Heart left ventricle (tissue), 13 donors: ENCODE data around the gene ZNF614.
"Not testable (repeated sequence)": the region's sequence is repeated elsewhere in the genome, so short reads cannot be mapped to it uniquely, and the experiment has no call there.

Experiments
- CTCF ChIP-seq, 12 donors: fragments of 200-600 bp; sonication (generic) in 4 of 12; IDR thresholded peaks; one replicate each; pipeline versions ENCODE4 v1.5.0 to v1.8.0; 2018 to 2022; ENCODE audit warnings: antibody characterized with exemption in 12 of 12, mild to moderate bottlenecking in 5 of 12
- POLR2A ChIP-seq, 2 donors: fragments of 450-650 bp; IDR thresholded peaks; one replicate each; pipeline ENCODE4 v1.6.1; 2017; ENCODE audit warnings: antibody characterized with exemption in 2 of 2, mild to moderate bottlenecking in 2 of 2, moderate library complexity in 2 of 2
- donor health status: ischemic (EF 13 %, LVEDD 7.1; RV severe dilation, severe dysfunction).
- donor health status: DM: no; HTN: yes; CAD: no.
- donor health status: DM: no; HTN: no; CAD: no.
- donor health status: ischemic (EF 25% LVEDD 6.9; RV normal size, moderate dysfunction).
- donor health status: ischemic (EF 25% LVEDD 5.7; RV mildly dilated, moderate dysfunction).
- donor health status: ischemic (EF 35%, LVEDD 5.7; RV mildly dilated, moderate dysfunction).
- donor health status: nonischemic (EF 11% LVEDD 7.7; RV severe dilation, severe dysfunction).
- donor health status: DM: yes; HTN: yes; CAD: no.
- donor health status: PGD.
- donor health status: ischemic (EF 29% LVEDD 5.4; RV normal size, mild dysfunction).
- donor health status: nonischemic (EF 23%, LVEDD 6.1; RV moderate dilation, normal function).

GRCh38 chr19:52026255-52026990 is 1.8 kb downstream of the ZNF614 start:
- not testable (repeated sequence) for TF ChIP-seq POLR2A, CTCF (IDR thresholded peaks at IDR 0.05)
